Measurements from ENCODE around the gene ATIC.

ATIC gene

DNA sequence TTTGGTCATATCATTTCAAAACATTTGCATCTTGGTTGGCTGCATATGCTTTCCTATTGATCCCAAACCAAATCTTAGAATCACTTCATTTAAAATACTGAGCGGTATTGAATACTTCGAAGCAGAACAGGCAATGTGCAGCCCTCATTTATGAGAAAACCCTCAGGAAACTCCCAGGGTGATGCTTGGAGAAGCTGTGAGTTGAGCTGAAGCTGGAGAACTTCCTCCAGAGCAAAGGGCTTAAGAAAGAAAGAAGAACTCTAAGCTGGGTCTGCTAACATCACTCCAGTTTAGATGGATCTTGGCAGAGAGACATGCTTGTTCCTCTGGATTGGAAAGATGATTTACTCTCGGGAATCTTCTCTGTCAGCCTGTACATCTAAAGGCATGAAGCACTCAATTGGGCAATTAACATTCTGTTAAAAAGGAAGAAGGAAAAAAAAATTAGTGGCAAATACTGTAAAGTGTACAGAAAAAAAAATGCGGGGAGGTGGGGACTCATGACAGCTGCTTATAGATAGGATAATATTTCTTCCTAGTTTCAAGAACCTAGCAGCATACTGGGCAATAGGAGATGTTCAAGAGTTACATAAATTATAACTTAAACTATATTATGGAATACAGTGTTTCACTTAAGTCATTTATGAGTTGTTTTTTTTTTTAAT lies 49.5 kb downstream of the ATIC start:
- no peak for DNase-seq (ENCODE audit: low read depth in 2 of 2)

DNA sequence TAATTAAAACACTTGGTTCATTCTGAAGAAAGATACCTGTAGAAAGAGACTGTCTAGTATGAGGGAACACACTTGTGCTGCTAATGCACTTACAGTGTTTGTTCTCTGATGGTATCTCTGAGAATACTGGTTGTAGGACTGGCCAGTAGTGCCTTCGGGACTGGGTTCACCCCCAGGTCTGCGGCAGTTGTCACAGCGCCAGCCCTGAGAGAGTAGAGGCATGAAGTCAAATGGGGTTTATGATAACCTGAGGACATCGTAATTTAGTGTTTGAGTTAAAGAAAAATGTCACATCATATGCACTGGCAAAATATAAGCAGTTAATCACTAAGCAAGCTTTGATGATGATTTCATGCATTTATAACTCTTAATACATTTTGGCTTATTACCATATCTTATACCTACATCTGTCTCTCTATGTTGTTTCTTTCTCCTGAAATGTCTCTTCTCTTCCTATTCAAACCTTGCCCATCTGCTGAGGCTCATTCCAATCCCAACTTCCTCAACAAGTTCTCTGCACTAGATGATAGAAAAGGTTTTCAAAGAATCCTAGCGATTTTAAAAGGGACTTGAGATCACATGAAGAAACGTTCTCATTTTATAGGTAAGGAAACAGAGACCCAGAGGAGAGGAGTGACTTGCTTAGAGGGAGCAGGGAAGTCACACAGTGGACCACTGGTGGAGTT lies 50.2 kb downstream of the ATIC start:
- no peak for DNase-seq (ENCODE audit: low read depth in 2 of 2)

DNA sequence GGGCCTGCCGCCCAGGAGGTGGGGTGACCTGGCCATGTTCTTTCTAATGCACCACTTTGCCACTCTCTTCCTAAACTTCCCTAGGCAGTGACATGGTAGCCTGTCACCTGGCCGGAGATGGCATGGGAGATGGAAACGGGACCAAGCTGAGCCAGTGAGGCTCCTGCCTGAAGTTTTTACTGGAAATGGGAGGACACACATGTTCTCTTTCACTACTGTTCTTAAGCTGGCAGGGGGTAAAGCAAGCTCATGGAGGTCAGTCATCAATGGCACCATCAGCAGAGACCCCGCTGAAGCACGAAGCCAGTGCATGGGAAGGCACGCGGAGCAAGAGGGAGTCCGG lies 50.7 kb downstream of the ATIC start:
- no peak for DNase-seq (ENCODE audit: low read depth in 2 of 2)

DNA sequence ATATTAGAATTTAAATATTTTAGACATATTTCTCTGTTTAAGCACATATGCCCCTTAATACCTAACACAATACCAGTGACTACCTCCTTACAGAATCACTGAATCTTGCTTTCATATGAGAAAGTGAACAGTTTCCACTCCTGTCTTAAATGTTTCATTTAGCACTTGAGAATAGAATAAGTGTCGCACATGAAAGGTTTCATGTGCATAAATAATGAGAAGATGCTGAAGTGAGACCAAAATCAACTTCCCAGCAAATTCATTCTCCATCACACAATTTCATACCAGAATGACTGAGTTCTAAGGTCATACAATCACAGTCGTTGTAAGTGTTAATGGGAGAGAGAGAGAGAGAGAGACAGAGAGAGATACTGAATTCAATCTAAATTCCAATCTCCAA lies 51.2 kb downstream of the ATIC start:
- no peak for DNase-seq (ENCODE audit: low read depth in 2 of 2)

DNA sequence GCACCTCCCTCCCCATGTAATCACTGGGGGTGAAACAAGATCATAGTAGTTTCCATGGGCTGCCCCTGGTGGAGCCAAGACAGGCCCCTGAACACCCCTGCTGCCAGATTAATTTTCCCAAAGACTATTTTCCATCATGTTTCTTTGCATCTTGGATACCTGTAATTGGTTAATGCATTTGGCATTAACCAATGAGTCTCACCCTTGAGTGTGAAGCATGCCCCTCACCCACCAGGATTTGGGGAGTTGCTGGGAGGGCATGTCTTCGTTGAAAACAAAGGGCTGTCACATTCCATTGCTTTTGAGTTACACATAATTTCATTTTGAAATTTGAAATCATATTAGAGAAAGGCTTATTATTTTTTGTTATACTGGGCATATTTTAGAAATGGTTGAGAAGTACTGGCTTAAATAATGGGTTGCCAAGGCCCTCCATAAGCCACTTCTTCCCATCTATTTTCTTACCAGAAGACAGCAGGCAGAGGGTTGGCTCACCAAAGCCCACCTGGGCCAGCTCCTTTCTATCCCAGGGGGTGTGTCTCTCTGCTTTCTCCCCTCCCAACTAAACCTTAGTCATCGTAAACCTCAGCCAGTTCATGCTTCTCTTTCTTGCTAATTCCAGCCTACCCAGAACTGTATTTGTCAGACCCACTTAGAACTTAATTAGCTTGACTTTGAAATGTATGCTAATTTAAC lies 51.8 kb downstream of the ATIC start:
- DNase-seq (ENCODE audit: low read depth in 2 of 2): no peak

DNA sequence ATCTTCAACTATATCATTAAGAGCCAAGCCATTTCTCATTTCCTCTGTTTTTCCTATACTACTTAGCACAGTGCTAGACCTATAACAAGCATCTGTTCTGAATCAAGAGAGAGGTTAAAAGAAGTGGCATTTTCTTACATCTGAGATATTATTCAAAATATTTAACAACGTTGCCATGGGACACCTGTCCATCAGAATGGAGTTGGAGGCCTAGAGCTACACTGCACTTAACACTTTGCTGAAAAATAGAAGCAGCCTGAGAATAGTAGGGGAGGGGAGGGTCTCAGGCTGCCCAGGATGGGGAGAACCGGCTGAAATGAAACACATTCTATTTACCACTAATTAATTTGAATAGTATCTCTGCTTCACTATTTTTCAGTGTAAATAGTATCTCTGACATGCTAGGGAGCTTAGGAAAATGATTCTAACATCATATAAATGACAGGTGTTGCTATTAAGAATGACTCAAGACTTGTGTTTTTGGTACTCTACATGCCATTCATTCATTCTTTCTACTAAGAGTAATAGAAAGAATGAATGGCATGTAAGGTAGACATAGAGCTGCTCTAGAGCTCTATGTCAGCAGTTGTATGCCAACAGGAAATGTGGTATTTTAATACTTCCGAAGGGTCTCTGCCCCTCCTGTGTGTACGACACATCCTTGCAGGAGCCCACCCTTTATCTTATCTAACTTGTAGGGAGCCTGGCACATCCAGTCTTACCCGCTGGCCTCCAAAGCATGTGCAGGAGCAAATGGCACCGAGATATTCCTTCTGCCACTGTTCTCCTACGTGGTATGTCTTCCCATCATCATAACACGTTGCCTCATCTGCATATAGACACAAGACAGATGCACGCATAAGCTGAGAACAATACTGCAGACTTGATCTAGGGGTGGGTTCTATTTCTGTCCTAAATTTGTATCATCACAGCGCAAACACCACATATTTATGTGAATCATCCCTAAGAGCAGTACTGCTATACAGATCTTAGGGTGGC lies 52.6 kb downstream of the ATIC start:
- no peak for DNase-seq (ENCODE audit: low read depth in 2 of 2)

DNA sequence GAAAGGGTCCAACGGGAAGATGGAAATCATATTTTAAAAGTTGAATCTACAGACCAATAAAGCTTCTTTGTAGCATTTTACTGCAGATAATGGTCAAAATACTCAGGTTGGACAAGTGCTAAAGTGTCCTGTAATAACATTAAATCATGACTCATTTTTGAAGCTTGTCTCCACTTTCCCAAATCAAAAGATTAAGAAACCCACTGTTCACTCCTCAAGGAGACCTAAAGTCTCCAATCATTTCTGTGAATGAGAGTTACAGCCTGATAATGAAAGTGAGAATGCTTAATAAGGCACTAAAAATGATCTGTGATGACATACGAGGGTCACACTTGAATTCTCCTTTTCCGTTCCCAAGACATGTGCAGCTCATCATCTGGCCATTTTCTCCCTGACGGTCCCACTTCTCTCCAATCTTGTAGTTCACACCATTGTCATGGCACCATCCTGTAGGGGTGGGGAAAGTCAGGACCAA lies 53.4 kb downstream of the ATIC start:
- DNase-seq (ENCODE audit: low read depth in 2 of 2): no peak

DNA sequence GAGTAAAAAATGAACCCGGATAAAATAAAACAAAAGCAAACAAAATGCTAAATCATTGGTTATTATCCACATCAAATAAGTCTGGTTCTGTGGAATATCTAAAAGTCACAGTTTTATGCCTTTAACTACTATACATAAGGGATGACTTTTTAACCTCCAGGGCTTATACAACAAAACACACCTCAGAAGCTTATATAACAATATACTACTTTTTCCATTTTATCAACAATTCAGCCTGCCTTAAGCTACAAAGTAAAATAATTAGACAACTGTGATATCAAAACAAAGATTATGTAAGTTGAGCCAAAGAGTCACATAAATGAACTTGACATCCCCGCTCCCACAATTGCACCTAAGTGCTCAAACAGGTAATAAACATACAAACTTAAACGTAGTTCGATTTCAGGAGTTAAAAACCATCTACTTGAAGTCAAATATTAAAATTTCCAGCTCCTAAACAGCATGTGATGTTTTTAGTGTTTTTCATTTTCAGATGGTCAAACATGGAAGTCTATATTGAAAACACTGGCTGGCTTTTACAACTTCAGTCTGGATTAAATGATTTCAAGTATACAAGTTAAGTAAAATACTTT lies 54.7 kb downstream of the ATIC start:
- no peak for DNase-seq (ENCODE audit: low read depth in 2 of 2)

DNA sequence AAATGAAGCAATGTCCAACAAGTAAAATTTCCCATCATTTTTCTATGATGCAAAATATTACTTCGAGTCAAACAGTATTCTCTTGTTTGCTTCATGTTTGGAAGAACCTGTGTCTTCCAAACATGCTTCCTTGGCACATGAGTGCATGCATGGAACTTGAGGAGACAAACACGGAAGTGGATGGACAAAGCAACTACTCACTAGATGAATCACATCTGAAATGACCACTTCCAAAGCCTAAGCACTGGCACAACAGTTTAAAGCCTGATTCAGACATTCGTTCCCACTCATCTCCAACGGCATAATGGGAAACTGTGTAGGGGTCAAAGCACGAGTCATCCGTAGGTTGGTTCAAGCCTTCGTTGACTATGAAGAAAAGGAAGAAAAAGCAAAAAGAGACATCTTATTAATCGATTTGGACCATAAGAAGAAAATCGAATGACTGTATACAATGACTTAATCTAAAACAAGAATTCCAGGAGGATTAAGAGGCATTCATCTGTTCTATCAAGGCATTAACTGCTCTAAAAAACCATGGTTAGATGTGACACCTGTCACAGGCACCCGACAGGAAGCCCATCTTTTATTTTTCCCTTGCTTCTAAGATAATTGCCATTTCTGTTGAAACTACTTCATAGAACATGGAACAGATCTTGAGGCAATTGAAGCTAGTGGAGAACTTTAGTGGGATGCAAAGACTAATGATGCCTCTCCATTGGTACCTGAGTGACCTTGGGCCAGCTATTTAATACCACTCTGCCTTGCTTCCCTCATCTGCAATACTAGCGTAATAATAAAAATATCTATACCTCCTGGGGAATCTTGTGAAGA lies 56.0 kb downstream of the ATIC start:
- no peak for DNase-seq (ENCODE audit: low read depth in 2 of 2)

DNA sequence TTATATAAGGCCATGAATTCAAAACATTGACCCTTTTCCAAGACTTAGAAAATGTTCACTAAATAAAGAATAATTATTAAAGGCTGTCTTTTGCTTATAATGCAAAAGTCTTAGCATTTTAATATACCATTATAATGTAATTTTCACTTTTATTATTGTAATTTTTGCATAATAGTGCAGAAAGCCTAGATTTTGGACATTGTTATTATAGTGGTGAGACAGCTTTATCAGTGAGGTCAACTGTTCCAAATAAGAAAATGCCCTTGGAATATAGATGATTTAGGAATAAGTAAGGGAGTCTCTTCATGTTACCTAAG lies 56.6 kb downstream of the ATIC start:
- no peak for DNase-seq (ENCODE audit: low read depth in 2 of 2)

DNA sequence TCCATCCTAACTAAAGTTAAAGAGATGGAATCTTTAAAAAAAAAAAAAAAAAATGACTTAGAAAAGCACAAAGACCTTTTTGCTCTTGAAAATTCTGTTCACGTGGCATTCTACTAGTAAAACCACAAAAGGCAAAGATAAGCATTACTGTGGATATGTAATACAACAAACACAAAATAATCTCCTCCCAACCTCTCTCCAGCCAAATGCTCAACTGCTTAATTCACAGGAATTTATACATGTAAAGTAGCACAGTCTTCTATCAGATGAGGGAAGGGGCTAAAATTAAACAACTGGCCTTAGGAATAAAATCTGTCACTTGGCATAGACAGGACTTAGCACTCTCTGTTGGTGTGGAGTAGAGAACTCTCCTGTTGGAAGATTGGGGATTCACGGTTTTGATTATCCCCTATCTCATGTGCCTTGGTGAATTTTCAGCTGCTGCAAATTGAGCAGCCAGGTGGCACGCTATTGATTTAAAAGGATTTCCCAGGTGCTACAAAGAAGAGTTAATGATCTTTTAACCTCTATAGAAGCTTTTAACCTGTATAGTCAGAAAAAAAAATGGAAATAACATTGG lies 57.4 kb downstream of the ATIC start:
- DNase-seq (ENCODE audit: low read depth in 2 of 2): no peak

DNA sequence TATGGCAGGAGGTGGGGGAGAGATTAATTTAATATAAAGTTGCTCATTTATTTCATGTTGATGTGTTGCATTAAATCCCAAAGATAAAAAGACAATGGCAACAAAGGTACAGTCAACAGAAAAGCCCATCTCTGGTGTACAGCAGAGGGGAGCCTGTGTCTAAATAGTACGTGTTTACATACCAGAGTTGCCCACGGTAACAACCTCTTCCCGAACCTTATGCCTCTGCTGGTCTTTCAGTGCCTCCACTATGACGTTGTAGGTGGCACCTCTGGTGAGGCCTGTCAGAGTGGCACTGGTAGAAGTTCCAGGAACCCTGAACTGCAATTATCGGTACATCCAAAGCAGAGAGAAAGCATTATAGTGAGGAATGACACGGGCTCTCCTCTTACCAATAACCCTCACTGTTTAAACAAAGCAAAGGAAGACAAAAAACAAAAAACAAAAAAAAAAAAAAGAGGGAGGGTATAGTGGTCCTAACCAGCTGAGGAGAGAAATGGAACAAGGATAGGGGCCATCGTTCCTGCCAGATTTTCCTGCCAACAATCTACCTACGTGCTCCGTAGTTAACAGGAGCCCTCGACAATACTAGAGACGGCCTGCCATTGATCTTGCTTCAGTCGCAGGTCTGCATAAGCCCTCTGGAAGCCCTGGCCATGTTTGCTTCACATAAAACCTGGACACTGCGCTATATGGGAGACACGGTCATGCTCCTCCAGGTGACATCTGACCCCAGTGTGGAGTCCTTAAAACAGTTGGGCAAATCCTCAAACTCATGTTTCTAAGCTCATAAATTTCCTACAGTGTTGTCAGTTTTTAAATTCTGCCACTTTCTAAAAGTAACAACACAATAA lies 58.5 kb downstream of the ATIC start:
- DNase-seq (ENCODE audit: low read depth in 2 of 2): no peak

DNA sequence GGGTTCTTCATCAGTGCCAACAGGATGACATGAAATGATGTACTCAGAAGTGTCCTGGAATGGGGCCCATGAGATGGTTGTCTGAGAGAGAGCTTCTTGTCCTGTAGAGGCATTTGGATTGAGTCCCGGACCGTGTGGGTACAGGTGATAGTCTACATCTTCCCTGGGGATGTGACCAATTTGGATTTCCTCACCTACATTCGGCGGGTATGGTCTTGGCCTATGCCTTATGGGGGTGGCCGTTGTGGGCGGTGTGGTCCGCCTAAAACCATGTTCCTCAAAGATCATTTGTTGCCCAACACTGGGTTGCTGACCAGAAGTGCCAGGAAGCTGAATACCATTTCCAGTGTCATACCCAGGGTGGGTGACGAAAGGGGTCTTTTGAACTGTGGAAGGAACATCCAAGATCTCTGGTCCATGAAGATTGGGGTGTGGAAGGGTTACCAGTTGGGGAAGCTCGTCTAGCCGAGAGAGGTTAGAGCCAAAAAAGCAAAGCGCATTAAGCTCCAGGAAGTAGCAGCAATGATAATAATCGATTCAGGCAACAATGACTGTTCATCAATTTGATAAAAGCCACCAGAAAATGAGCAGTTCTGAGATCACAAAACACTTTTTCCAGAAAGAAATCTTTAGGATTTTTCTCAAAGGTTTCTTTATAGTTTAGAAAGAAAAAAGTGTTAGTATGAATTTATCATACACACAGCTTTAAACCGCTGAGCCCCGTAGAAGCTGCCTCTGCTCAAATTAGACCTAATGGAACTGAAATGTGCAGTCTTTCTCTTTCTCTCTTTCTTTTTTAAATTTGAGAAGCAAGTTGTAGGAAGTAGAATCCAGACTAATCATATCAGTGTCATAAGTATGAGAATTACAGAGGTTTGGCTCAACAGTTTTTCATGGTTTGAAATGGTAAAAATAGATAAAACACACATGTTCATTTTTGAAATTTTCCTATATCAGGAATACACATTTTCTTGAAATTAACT lies 60.3 kb downstream of the ATIC start:
- no peak for DNase-seq (ENCODE audit: low read depth in 2 of 2)

DNA sequence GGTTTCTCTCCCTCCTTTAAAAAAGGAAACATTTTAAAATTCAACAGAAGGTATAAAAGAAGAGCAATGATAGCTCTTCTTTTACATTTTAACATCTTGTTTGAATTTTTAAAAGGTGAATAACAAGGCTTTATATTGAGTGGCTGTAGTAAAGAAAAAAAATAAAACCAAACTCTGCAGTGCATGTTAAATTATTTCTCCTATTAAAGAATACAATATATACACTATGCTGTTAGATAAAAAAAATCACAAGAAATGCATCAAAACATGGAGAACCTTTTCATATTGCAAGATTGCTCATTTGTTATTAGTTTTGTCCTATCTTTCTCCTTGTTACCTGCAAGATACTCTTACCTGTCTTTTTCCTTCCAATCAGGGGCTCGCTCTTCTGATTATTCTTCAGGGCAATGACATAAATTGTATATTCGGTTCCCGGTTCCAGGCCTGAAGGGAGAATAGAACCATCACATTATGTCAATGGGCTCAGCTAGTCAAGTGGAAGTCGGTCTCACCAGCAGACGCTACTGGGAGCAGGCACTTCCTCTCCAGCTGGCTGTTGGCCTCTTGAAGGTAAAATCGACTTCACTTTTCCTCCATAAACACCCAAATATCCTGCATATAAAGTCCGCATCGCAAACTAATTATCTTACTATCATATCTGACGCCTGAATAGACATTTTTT lies 61.2 kb downstream of the ATIC start:
- DNase-seq (ENCODE audit: low read depth in 2 of 2): no peak

DNA sequence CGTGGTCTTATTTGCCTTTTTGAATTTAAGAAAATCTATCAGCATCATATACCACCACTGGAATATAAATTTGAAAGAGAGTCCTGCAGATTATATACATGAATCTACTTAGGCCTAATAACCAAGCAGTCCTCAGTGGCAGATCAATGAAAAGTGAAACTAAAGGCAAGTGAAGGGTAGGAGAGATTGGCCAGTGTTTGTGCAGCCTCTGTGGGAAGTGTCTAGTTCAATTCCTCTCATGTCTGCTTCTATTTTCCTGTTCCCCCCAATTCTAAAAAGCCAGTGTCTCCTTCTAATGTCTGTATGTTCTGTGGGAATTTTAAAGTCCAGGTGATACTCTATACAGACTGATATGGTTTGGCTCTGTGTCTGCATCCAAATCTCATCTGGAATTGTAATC lies 62.1 kb downstream of the ATIC start:
- DNase-seq (ENCODE audit: low read depth in 2 of 2): no peak

DNA sequence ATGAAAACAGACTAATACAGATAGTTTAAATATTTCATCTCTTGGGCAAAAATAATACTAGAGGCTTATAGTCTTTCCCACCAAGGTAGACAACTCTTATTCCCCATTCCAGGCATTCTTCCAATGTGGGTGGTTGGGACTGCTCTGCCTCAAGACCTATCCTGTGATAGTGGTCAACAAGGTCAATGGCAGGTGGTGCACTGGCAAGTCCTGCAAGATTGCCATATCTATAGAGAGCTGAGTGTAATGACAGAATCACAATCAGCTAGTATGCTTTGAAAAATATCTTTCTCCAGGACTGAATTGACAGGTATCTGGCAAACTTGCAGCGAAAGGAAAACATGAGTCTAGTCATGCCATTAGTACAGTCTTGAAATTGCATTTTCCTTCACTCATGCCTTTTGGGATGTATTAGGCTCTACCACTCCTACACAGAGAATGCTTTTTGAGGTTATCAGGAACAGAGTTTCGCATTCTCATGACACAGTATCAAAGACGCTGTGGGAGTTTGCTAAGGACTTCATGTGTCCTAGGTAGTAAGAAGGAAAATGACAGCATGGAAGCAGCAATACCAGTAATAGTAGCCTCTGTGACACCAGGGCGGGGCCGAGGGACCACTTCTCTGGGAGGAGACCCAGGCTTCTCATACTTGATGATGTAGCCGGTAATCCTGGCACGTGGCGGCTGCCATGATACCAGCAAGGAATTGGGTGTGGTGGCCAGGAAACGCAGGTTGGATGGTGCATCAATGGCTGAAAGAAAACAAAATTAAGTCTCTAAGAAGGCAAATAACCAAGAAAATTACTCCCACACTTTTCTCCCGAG lies 63.0 kb downstream of the ATIC start:
- DNase-seq (ENCODE audit: low read depth in 2 of 2): no peak

DNA sequence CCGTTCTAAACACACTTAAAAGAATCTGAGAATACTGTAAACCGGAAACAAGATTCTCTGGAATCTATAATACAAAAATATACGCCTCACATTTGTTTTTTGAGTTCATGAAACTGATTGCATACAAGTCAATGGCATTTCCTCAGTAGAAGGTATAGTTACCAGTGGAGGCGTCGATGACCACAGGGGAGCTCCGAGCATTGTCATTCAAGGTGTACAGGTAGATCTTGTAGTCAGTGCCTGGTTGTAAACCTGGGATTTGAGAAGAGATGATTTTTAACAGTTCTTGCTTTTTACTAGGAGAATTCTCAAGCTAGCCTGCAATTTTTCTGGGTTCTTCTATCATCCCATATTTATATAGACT lies 63.6 kb downstream of the ATIC start:
- DNase-seq (ENCODE audit: low read depth in 2 of 2): no peak

Data from stimulated activated CD8-positive, alpha-beta memory T cell treated with anti-CD3 and anti-CD28 coated beads, Interleukin-15, amount 100 ng/mL, for 48 hours (primary cell).